Measurements from ENCODE around the gene WNT6. TPM values are rescaled to one million over a fixed set of nuclear protein-coding genes. Genes with fewer than 3 reads are reported as not detected.

WNT6 gene
- total RNA-seq, 1 donor from 2014 or later: 0.72 TPM

- TF ChIP-seq CTCF (IDR thresholded peaks at IDR 0.05; ENCODE audit: unreplicated experiment): no peak
- H3K36me3 Mint-ChIP-seq (ENCODE audit: insufficient read depth): no peaks in the 10 kb centered on the region
- no peak overlapping the region for H3K27ac Mint-ChIP-seq
- peaks cover 44% of the 10 kb centered on the region for H3K27me3 Mint-ChIP-seq
- DNase-seq (ENCODE audit: low spot score, unreplicated experiment): no peak
- no peaks in the 10 kb centered on the region for H3K9me3 Mint-ChIP-seq (ENCODE audit: low read depth)
- no peaks in the 10 kb centered on the region for H3K4me1 Mint-ChIP-seq (ENCODE audit: low read depth)
- H3K4me3 Mint-ChIP-seq (ENCODE audit: low read depth): no peak overlapping the region
These were observed 28.9 kb upstream of the WNT6 start for GRCh38 chr2:218830526-218831306.

- Mint-ChIP-seq H3K9me3 (ENCODE audit: low read depth) (no peaks in the 10 kb centered on the region), H3K4me3 (ENCODE audit: low read depth) (no peak within 1 kb of the TSS), H3K27me3 (peaks cover 43% of the 10 kb centered on the region), H3K27ac (no peak within 1 kb of the TSS), H3K36me3 (ENCODE audit: insufficient read depth) (no peaks in the 10 kb centered on the region), H3K4me1 (ENCODE audit: low read depth) (no peaks in the 10 kb centered on the region)
- no peak for DNase-seq (ENCODE audit: low spot score, unreplicated experiment)
- TF ChIP-seq CTCF (IDR thresholded peaks at IDR 0.05; ENCODE audit: unreplicated experiment): no peak
These were observed 28.1 kb upstream of the WNT6 start, which contains the start of gene PRKAG3 for GRCh38 chr2:218831378-218831990. PRKAG3 (minus strand) TSS chr2:218831803.

GRCh38 chr2:218832081-218832480 is 27.5 kb upstream of the WNT6 start:
- Mint-ChIP-seq H3K27me3 (peaks cover 37% of the 10 kb centered on the region), H3K4me1 (ENCODE audit: low read depth) (no peaks in the 10 kb centered on the region), H3K36me3 (ENCODE audit: insufficient read depth) (no peaks in the 10 kb centered on the region), H3K27ac (no peak overlapping the region), H3K4me3 (ENCODE audit: low read depth) (no peak overlapping the region), H3K9me3 (ENCODE audit: low read depth) (no peaks in the 10 kb centered on the region)
- no peak for DNase-seq (ENCODE audit: low spot score, unreplicated experiment)
- no peak for TF ChIP-seq CTCF (IDR thresholded peaks at IDR 0.05; ENCODE audit: unreplicated experiment)

- Mint-ChIP-seq H3K27me3 (peaks cover 34% of the 10 kb centered on the region), H3K4me1 (ENCODE audit: low read depth) (no peaks in the 10 kb centered on the region), H3K4me3 (ENCODE audit: low read depth) (no peak overlapping the region), H3K36me3 (ENCODE audit: insufficient read depth) (no peaks in the 10 kb centered on the region), H3K9me3 (ENCODE audit: low read depth) (peaks cover 2% of the 10 kb centered on the region), H3K27ac (no peak overlapping the region)
- DNase-seq (ENCODE audit: low spot score, unreplicated experiment): no peak
- TF ChIP-seq CTCF (IDR thresholded peaks at IDR 0.05; ENCODE audit: unreplicated experiment): no peak
These were observed 27.1 kb upstream of the WNT6 start for GRCh38 chr2:218832520-218832919.

GRCh38 chr2:218833023-218833609 is 26.5 kb upstream of the WNT6 start:
- peaks cover 37% of the 10 kb centered on the region for H3K27me3 Mint-ChIP-seq
- no peak overlapping the region for H3K27ac Mint-ChIP-seq
- H3K4me3 Mint-ChIP-seq (ENCODE audit: low read depth): no peak overlapping the region
- DNase-seq (ENCODE audit: low spot score, unreplicated experiment): no peak
- no peak for TF ChIP-seq CTCF (IDR thresholded peaks at IDR 0.05; ENCODE audit: unreplicated experiment)
- no peaks in the 10 kb centered on the region for H3K36me3 Mint-ChIP-seq (ENCODE audit: insufficient read depth)
- H3K9me3 Mint-ChIP-seq (ENCODE audit: low read depth): peaks cover 8% of the 10 kb centered on the region
- no peaks in the 10 kb centered on the region for H3K4me1 Mint-ChIP-seq (ENCODE audit: low read depth)
